GM23338 (cell line): ENCODE results near the gene SCFD2. TPM values are rescaled to one million over a fixed set of nuclear protein-coding genes. Genes with fewer than 3 reads are reported as not detected.

Experiments
- ATAC-seq: fragments of 200-7000 bp; cut with Tn5 transposase; 3 replicates; pipeline ENCODE4 v1.9.1; 2020
- DNase-seq: peaks from one replicate; pipeline ENCODE4 v3.0.0-alpha.2; 2015; ENCODE audit warnings: low spot score
- H2AFZ ChIP-seq: fragments of 200-600 bp; sonication (generic); 2 replicates; pipeline ENCODE4 v1.8.0; 2016; ENCODE audit warnings: antibody characterized with exemption, mild to moderate bottlenecking, moderate library complexity
- H3F3A ChIP-seq: fragments of 200-600 bp; sonication (generic); replicated peaks from 2 replicates; pipeline ENCODE4 v1.8.0; 2017; ENCODE audit warnings: antibody characterized with exemption, mixed run types, low read depth
- H3K27ac ChIP-seq: fragments of 200-600 bp; sonication (generic); 2 replicates; pipeline ENCODE4 v1.6.1; 2016; ENCODE audit warnings: low read depth
- H3K27me3 ChIP-seq: fragments of 200-600 bp; sonication (generic); 2 replicates; pipeline ENCODE4 v1.8.0; 2016; ENCODE audit warnings: mild to moderate bottlenecking, mixed run types, moderate library complexity; ENCODE audit not compliant: insufficient read depth
- H3K36me3 ChIP-seq: fragments of 200-600 bp; sonication (generic); 2 replicates; pipeline ENCODE4 v1.8.0; 2016; ENCODE audit warnings: mild to moderate bottlenecking; ENCODE audit not compliant: insufficient read depth
- H3K4me1 ChIP-seq: fragments of 200-600 bp; sonication (generic); 2 replicates; pipeline ENCODE4 v1.8.0; 2016; ENCODE audit warnings: mild to moderate bottlenecking, moderate library complexity; ENCODE audit not compliant: insufficient read depth
- H3K4me2 ChIP-seq: fragments of 200-600 bp; sonication (generic); 2 replicates; pipeline ENCODE4 v1.7.1; 2017; ENCODE audit warnings: mixed run types
- H3K4me3 ChIP-seq: fragments of 200-600 bp; sonication (generic); 2 replicates; pipeline ENCODE4 v1.6.1; 2016; ENCODE audit warnings: mixed run types
- H3K79me2 ChIP-seq: fragments of 200-600 bp; sonication (generic); replicated peaks from 2 replicates; pipeline ENCODE4 v1.8.0; 2017; ENCODE audit warnings: mild to moderate bottlenecking; ENCODE audit not compliant: insufficient read depth
- H3K9me2 ChIP-seq: fragments of 200-600 bp; sonication (generic); 2 replicates; pipeline ENCODE4 v1.8.0; 2017; ENCODE audit not compliant: insufficient read depth
- H4K20me1 ChIP-seq: fragments of 200-600 bp; sonication (generic); replicated peaks from 2 replicates; pipeline ENCODE4 v1.8.0; 2017; ENCODE audit warnings: mild to moderate bottlenecking; ENCODE audit not compliant: insufficient read depth
- H3K27ac Mint-ChIP-seq: 2 replicates; pipeline ENCODE4 v1.8.0; 2020; ENCODE audit warnings: inconsistent platforms, mild to moderate bottlenecking, moderate library complexity, mixed read lengths
- H3K27me3 Mint-ChIP-seq: 3 replicates; pipeline ENCODE4 v1.8.0; 2022; ENCODE audit warnings: low read depth, mild to moderate bottlenecking, moderate library complexity, mixed read lengths, inconsistent platforms; ENCODE audit not compliant: insufficient read depth, poor library complexity
- H3K36me3 Mint-ChIP-seq: 3 replicates; pipeline ENCODE4 v1.8.0; 2021; ENCODE audit warnings: low read depth, mild to moderate bottlenecking, inconsistent platforms, moderate library complexity, mixed read lengths
- H3K4me1 Mint-ChIP-seq: 3 replicates; pipeline ENCODE4 v1.8.0; 2020; ENCODE audit warnings: mild to moderate bottlenecking, inconsistent platforms, mixed read lengths
- H3K4me3 Mint-ChIP-seq: 3 replicates; pipeline ENCODE4 v1.8.0; 2021; ENCODE audit warnings: moderate library complexity, mild to moderate bottlenecking, inconsistent platforms, mixed read lengths
- H3K9me3 Mint-ChIP-seq: 3 replicates; pipeline ENCODE4 v1.8.0; 2020; ENCODE audit warnings: moderate library complexity, mild to moderate bottlenecking, inconsistent platforms, mixed read lengths
- JUNB ChIP-seq: IDR thresholded peaks from one replicate; pipeline ENCODE4 v1.6.1; 2016; ENCODE audit warnings: antibody characterized with exemption; ENCODE audit not compliant: unreplicated experiment
- NANOG ChIP-seq: IDR thresholded peaks from 2 replicates; pipeline ENCODE4 v1.6.1; 2016; ENCODE audit warnings: antibody characterized with exemption, borderline replicate concordance
- POLR2AphosphoS5 ChIP-seq: IDR thresholded peaks from 2 replicates; pipeline ENCODE4 v1.6.1; 2016; ENCODE audit warnings: antibody characterized with exemption, low read depth
- REST ChIP-seq: IDR thresholded peaks from one replicate; pipeline ENCODE4 v1.6.1; 2018; ENCODE audit warnings: antibody characterized with exemption; ENCODE audit not compliant: unreplicated experiment
- ZNF331 ChIP-seq: fragments of 250-450 bp; sonication (Bioruptor Pico); IDR thresholded peaks from 2 replicates; pipeline ENCODE4 v1.5.0; 2020; ENCODE audit warnings: low read depth, mild to moderate bottlenecking, moderate library complexity
- ZNF462 ChIP-seq: fragments of 250-450 bp; sonication (Bioruptor Pico); IDR thresholded peaks from 2 replicates; pipeline ENCODE4 v1.5.0; 2020; ENCODE audit warnings: mild to moderate bottlenecking, moderate library complexity
- polyA plus RNA-seq: library from polyadenylated mRNA; unstranded; fragments of >200 nt; fragmentation: Nextera tagmentation; extraction: Ambion mirVana; gene quantifications from 2 replicates; pipeline ENCODE4 v1.2.1, GENCODE V29; 2016
- total RNA-seq: library from RNA; depleted of rRNA; stranded (reverse); fragments of >200 nt; shearing (Covaris generic); gene quantifications from 2 replicates; pipeline ENCODE4 v1.2.3, GENCODE V29; 2014

Gene SCFD2
- total and polyA plus RNA-seq, 2 experiments from 2014 or later = 5.7 to 17.5 TPM

GRCh38 chr4:53075162-53075785 is 290.6 kb downstream of the SCFD2 start:
- ATAC-seq (no peak), DNase-seq (no peak)
- Histone ChIP-seq H3K27me3 (no peaks in the 10 kb centered on the region), H3K79me2 (no peaks in the 10 kb centered on the region), H3K4me1 (peaks cover 3% of the 10 kb centered on the region; the same call in 1 of the 2 replicates), H3F3A (no peaks in the 10 kb centered on the region), H2AFZ (no peak overlapping the region), H3K4me3 (no peak overlapping the region), H3K27ac (no peak overlapping the region), H4K20me1 (no peaks in the 10 kb centered on the region), H3K9me2 (no peaks in the 10 kb centered on the region), H3K36me3 (no peaks in the 10 kb centered on the region), H3K4me2 (no peak overlapping the region)
- Mint-ChIP-seq H3K4me1 (peaks cover 9% of the 10 kb centered on the region), H3K4me3 (no peak overlapping the region), H3K36me3 (no peaks in the 10 kb centered on the region), H3K27ac (no peak overlapping the region), H3K9me3 (no peaks in the 10 kb centered on the region), H3K27me3 (no peaks in the 10 kb centered on the region)
- TF ChIP-seq REST (no peak), POLR2AphosphoS5 (no peak), ZNF331 (CRISPR knock-in tag) (no peak), JUNB (no peak), NANOG (no peak), ZNF462 (CRISPR knock-in tag) (no peak)
